Ishikawa (cell line): ENCODE results near the gene SDHAF1.

ENCODE experiments used
- CEBPB ChIP-seq: IDR thresholded peaks from 2 replicates; pipeline ENCODE4 v1.6.1; 2012
- CREB1 ChIP-seq: IDR thresholded peaks from 2 replicates; pipeline ENCODE4 v1.6.1; 2012; ENCODE audit warnings: low read depth
- EGR1 ChIP-seq: IDR thresholded peaks from 2 replicates; pipeline ENCODE4 v1.6.1; 2012
- EP300 ChIP-seq: IDR thresholded peaks from 2 replicates; pipeline ENCODE4 v1.6.1; 2012; ENCODE audit warnings: borderline replicate concordance
- FOXM1 ChIP-seq: IDR thresholded peaks from 2 replicates; pipeline ENCODE4 v1.6.1; 2012; ENCODE audit warnings: low read depth, borderline replicate concordance
- NFIC ChIP-seq: IDR thresholded peaks from 2 replicates; pipeline ENCODE4 v1.6.1; 2012
- RAD21 ChIP-seq: IDR thresholded peaks from 2 replicates; pipeline ENCODE4 v1.6.1; 2012; ENCODE audit warnings: low read depth
- TAF1 ChIP-seq: IDR thresholded peaks from 2 replicates; pipeline ENCODE4 v1.6.1; 2012; ENCODE audit warnings: low read depth, mild to moderate bottlenecking
- TCF12 ChIP-seq: IDR thresholded peaks from 2 replicates; pipeline ENCODE4 v1.6.1; 2012; ENCODE audit warnings: low read depth
- TEAD4 ChIP-seq: IDR thresholded peaks from 2 replicates; pipeline ENCODE4 v1.6.1; 2012
- YY1 ChIP-seq: IDR thresholded peaks from 2 replicates; pipeline ENCODE4 v1.6.1; 2012; ENCODE audit warnings: low read depth
- ZBTB7A ChIP-seq: IDR thresholded peaks from 2 replicates; pipeline ENCODE4 v1.6.1; 2012; ENCODE audit warnings: low read depth
- TF ChIP-seq, protein P1 (sequence below): IDR thresholded peaks from 2 replicates; pipeline ENCODE4 v1.6.1; 2012
- TF ChIP-seq, protein P2 (sequence below): IDR thresholded peaks from 2 replicates; pipeline ENCODE4 v1.6.1; 2012
- TF ChIP-seq, protein P3 (sequence below): IDR thresholded peaks from 2 replicates; pipeline ENCODE4 v1.6.1; 2012; ENCODE audit warnings: low read depth, mild to moderate bottlenecking

SDHAF1 gene

DNA sequence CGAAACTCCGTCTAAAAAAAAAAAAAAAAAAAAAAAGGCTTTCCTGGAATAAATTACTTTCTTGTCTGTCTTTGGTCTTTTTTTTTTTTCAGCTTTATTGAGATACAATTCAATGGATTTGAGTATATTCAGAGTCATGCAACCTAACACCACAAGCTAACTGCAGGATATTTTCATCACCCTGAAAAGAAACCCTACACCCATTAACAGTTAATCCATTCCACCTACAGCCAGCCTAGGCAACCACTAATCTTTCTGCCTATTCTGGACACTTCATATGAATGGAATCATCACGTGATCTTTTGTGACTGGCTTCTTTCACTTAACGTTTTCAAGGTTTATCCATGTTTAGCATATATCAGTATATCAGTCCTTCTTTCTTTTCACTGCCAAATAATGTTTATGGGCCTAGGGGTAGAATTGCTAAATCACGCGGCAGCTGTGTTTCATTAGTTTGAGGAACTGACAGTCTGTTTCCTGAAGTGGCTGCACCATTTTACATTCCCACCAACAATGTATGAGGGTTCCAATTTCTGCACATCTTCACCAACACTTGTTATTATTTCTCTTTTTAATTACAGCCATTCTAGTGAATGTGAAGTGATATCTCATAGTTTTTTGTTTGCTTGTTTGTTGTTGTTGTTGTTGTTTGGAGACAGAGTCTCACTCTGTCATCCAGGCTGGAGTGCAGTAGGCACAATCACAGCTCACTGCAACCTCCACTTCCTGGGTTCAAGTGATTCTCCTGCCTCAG, 38.9 kb upstream of the SDHAF1 start:
- TF ChIP-seq FOXM1 (no peak), EGR1 (no peak), ZBTB7A (no peak), TEAD4 (no peak), YY1 (no peak), EP300 (no peak), CREB1 (no peak), RAD21 (no peak), CEBPB (no peak), TCF12 (no peak), NFIC (no peak), TAF1 (no peak)
- TF ChIP-seq, protein P1, sequence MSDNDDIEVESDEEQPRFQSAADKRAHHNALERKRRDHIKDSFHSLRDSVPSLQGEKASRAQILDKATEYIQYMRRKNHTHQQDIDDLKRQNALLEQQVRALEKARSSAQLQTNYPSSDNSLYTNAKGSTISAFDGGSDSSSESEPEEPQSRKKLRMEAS, result no peak
- TF ChIP-seq, protein P2, sequence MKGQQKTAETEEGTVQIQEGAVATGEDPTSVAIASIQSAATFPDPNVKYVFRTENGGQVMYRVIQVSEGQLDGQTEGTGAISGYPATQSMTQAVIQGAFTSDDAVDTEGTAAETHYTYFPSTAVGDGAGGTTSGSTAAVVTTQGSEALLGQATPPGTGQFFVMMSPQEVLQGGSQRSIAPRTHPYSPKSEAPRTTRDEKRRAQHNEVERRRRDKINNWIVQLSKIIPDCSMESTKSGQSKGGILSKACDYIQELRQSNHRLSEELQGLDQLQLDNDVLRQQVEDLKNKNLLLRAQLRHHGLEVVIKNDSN, result no peak
- TF ChIP-seq, protein P3, sequence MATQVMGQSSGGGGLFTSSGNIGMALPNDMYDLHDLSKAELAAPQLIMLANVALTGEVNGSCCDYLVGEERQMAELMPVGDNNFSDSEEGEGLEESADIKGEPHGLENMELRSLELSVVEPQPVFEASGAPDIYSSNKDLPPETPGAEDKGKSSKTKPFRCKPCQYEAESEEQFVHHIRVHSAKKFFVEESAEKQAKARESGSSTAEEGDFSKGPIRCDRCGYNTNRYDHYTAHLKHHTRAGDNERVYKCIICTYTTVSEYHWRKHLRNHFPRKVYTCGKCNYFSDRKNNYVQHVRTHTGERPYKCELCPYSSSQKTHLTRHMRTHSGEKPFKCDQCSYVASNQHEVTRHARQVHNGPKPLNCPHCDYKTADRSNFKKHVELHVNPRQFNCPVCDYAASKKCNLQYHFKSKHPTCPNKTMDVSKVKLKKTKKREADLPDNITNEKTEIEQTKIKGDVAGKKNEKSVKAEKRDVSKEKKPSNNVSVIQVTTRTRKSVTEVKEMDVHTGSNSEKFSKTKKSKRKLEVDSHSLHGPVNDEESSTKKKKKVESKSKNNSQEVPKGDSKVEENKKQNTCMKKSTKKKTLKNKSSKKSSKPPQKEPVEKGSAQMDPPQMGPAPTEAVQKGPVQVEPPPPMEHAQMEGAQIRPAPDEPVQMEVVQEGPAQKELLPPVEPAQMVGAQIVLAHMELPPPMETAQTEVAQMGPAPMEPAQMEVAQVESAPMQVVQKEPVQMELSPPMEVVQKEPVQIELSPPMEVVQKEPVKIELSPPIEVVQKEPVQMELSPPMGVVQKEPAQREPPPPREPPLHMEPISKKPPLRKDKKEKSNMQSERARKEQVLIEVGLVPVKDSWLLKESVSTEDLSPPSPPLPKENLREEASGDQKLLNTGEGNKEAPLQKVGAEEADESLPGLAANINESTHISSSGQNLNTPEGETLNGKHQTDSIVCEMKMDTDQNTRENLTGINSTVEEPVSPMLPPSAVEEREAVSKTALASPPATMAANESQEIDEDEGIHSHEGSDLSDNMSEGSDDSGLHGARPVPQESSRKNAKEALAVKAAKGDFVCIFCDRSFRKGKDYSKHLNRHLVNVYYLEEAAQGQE, result no peak

DNA sequence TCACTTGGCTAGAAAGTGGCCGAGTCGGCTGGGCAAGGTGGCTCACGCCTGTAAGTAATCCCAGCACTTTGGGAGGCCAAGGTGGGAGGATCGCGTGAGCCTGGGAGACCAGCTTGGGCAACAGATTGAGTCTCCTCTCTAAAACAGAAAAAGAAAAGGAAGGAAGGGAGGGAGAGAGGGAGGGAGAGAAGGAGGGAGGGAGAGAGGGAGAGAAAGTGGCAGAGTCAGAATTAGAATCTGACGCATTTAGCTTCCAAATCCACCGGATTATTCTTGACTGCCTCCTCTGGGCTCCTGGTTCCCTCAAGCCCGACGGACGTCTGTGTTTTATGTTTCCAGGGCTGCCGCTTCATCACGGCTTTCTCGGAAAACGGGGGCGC, 36.3 kb upstream of the SDHAF1 start:
- TF ChIP-seq NFIC (no peak), YY1 (no peak), TAF1 (no peak), EGR1 (no peak), CREB1 (no peak), CEBPB (no peak), RAD21 (no peak), EP300 (no peak)

DNA sequence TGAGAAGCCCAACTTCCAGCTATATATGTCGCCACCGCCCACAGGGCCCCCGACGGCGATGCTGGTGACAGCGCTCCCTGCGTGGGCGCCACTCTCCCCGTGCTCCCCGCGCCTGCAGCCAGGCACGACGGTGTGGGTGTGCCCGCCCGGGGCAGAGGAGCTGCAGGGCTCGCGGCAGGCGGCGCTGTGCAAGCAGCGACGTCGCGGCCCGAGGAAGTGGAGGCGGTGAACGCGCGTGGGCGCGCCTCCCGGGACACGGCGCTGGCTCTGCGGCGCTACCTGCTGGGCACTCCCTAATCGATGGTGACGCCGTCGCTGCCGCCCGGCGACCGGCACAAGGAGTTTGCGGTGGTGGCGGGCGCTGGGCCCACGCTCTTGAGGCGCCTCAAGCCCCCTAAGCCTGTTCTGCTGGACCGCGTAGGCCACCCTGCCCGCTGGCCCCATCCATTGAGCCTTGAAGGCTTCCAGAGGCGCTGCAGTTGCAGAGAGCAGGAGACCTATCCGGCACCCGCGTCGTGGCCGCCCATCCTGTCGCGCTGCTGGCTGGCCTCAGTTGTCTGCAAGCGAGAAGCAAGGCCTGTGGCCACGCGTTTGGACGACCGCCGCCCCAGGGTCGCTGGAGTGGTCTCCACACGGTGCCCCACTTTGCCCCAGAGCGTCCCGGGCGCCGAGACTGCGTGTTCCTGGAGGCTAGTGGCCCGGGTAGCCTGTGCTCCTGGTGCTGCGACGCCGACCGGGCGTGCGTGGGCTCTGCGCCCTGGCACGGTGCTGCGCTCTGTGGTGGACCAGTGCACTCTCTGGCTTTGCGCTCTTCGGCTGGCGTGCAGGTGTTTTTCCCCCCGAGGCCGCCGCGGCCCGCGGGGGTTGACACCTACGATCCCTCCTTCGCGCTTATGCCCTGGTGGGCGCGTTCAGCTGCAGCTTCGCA, 35.7 kb upstream of the SDHAF1 start:
- no peak for TF ChIP-seq TEAD4
- TF ChIP-seq, protein P3, result no peak
- no peak for TF ChIP-seq FOXM1
- TF ChIP-seq CREB1, result no peak
- no peak for TF ChIP-seq NFIC
- no peak for TF ChIP-seq ZBTB7A
- TF ChIP-seq EP300, result no peak
- no peak for TF ChIP-seq YY1
- TF ChIP-seq, protein P2, result no peak
- peak; percentile 63 for TF ChIP-seq EGR1
- peak; percentile 20; the same call in 1 of the 2 replicates for TF ChIP-seq RAD21
- no peak for TF ChIP-seq CEBPB
- TF ChIP-seq TCF12, result no peak
- TF ChIP-seq, protein P1, result 0 out of 2 replicates have a peak, but pooled peaks have one; percentile 32
- TF ChIP-seq TAF1, result no peak

DNA sequence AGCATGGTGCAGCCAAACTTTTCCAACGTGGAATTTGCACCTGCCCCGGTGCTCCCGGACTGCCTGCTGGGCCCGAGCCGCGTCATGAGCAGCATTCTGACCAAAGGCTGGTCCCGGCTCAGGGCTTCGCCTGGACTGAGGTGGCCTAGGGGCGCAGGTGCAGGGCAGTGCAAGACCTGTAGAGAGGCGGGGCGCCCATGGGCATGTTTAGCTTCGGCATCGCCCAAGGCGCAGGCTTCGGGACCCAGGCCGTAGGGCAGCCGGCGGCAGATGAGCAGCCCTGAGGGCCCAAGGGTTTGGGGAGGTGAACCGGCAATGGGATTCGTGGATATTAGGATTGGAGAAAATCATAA, 35.0 kb upstream of the SDHAF1 start:
- TF ChIP-seq CREB1, result no peak
- TF ChIP-seq TCF12, result no peak
- TF ChIP-seq, protein P3, result no peak
- TF ChIP-seq RAD21, result no peak
- no peak for TF ChIP-seq CEBPB
